WTC11 (cell line): ENCODE measurements around the gene ETF1. TPM values are rescaled to one million over a fixed set of nuclear protein-coding genes. Genes with fewer than 3 reads are reported as not detected.

Experiments
- ATAC-seq: fragments of 200-7000 bp; cut with Tn5 transposase; 2 replicates; pipeline ENCODE4 v1.10.0; 2021; ENCODE audit warnings: mild to moderate bottlenecking, moderate library complexity
- CTCF ChIA-PET: fragments of 300-600 bp; sonication (Branson Sonifier 250); formaldehyde crosslinking; loops from one replicate; lab custom pipeline; 2021; ENCODE audit warnings: antibody characterized with exemption; lab: Charles Lee
- POLR2A ChIA-PET: fragments of 350-600 bp; sonication (Branson Sonifier 250); formaldehyde crosslinking; loops from one replicate; lab custom pipeline; 2021; ENCODE audit warnings: antibody characterized with exemption; lab: Charles Lee
- DNase-seq: peaks from one replicate; pipeline ENCODE4 v3.0.0; 2021; ENCODE audit warnings: low spot score
- H3K27ac Mint-ChIP-seq: 2 replicates; pipeline ENCODE4 v1.8.0; 2021; ENCODE audit warnings: mixed read lengths
- H3K27me3 Mint-ChIP-seq: 2 replicates; pipeline ENCODE4 v1.8.0; 2021; ENCODE audit warnings: low read depth, mild to moderate bottlenecking, moderate library complexity, mixed read lengths
- H3K36me3 Mint-ChIP-seq: 2 replicates; pipeline ENCODE4 v1.8.0; 2021; ENCODE audit warnings: mixed read lengths
- H3K4me1 Mint-ChIP-seq: 2 replicates; pipeline ENCODE4 v1.8.0; 2022; ENCODE audit warnings: mixed read lengths
- H3K4me3 Mint-ChIP-seq: 2 replicates; pipeline ENCODE4 v1.8.0; 2021; ENCODE audit warnings: mild to moderate bottlenecking, moderate library complexity, mixed read lengths
- H3K9me3 Mint-ChIP-seq: 2 replicates; pipeline ENCODE4 v1.8.0; 2021; ENCODE audit warnings: mixed read lengths
- CBFB ChIP-seq: sonication (generic); formaldehyde crosslinking; IDR thresholded peaks from 2 replicates; pipeline ENCODE4 v1.8.1; 2022; ENCODE audit warnings: mild to moderate bottlenecking, low read depth, missing genetic modification reagents
- CREM ChIP-seq: sonication (generic); formaldehyde crosslinking; IDR thresholded peaks from 2 replicates; pipeline ENCODE4 v1.8.1; 2022; ENCODE audit warnings: mild to moderate bottlenecking, missing genetic modification reagents, moderate library complexity
- HMGXB4 ChIP-seq: sonication (generic); formaldehyde crosslinking; IDR thresholded peaks from 2 replicates; pipeline ENCODE4 v1.8.1; 2023; ENCODE audit warnings: mild to moderate bottlenecking, moderate library complexity, missing genetic modification reagents
- JUN ChIP-seq: sonication (generic); formaldehyde crosslinking; IDR thresholded peaks from 2 replicates; pipeline ENCODE4 v1.8.0; 2023; ENCODE audit warnings: mild to moderate bottlenecking, missing genetic modification reagents
- MYBL2 ChIP-seq: sonication (generic); formaldehyde crosslinking; IDR thresholded peaks from 2 replicates; pipeline ENCODE4 v1.8.1; 2023; ENCODE audit warnings: mild to moderate bottlenecking, moderate library complexity, missing genetic modification reagents
- NR2C2 ChIP-seq: sonication (generic); formaldehyde crosslinking; IDR thresholded peaks from 2 replicates; pipeline ENCODE4 v1.8.0; 2022; ENCODE audit warnings: mild to moderate bottlenecking, missing genetic modification reagents
- ZBTB21 ChIP-seq: sonication (generic); formaldehyde crosslinking; IDR thresholded peaks from 2 replicates; pipeline ENCODE4 v1.8.1; 2023; ENCODE audit warnings: mild to moderate bottlenecking, missing genetic modification reagents, borderline replicate concordance
- ZBTB43 ChIP-seq: sonication (generic); formaldehyde crosslinking; IDR thresholded peaks from 2 replicates; pipeline ENCODE4 v1.8.1; 2023; ENCODE audit warnings: mild to moderate bottlenecking, missing genetic modification reagents
- ZNF138 ChIP-seq: sonication (generic); formaldehyde crosslinking; conservative IDR thresholded peaks from 2 replicates; pipeline ENCODE4 v1.8.1; 2022; ENCODE audit warnings: mild to moderate bottlenecking, moderate library complexity, missing genetic modification reagents
- ZNF263 ChIP-seq: sonication (generic); formaldehyde crosslinking; IDR thresholded peaks from 2 replicates; pipeline ENCODE4 v1.8.1; 2022; ENCODE audit warnings: low read depth, mild to moderate bottlenecking, moderate library complexity, missing genetic modification reagents
- ZSCAN18 ChIP-seq: fragments of 250-450 bp; sonication (Bioruptor Pico); IDR thresholded peaks from 2 replicates; pipeline ENCODE4 v2.1.2; 2022; ENCODE audit warnings: mild to moderate bottlenecking, moderate library complexity
- total RNA-seq: library from RNA; stranded (reverse); gene quantifications from 3 replicates; pipeline ENCODE4 v1.2.3, GENCODE V29; 2021
- TF ChIP-seq, protein P1 (sequence below): sonication (generic); formaldehyde crosslinking; IDR thresholded peaks from 2 replicates; pipeline ENCODE4 v1.8.1; 2023; ENCODE audit warnings: mild to moderate bottlenecking, missing genetic modification reagents, moderate library complexity
- TF ChIP-seq, protein P2 (sequence below): fragments of 250-450 bp; sonication (Bioruptor Pico); conservative IDR thresholded peaks from 2 replicates; pipeline ENCODE4 v1.9.0; 2021; ENCODE audit warnings: mild to moderate bottlenecking
- TF ChIP-seq, protein P3 (sequence below): sonication (generic); formaldehyde crosslinking; IDR thresholded peaks from 2 replicates; pipeline ENCODE4 v1.8.1; 2023; ENCODE audit warnings: mild to moderate bottlenecking, missing genetic modification reagents
- TF ChIP-seq, protein P4 (sequence below): fragments of 250-450 bp; sonication (Bioruptor Pico); IDR thresholded peaks from 2 replicates; pipeline ENCODE4 v1.9.0; 2021; ENCODE audit warnings: mild to moderate bottlenecking
- TF ChIP-seq, protein P5 (sequence below): fragments of 250-450 bp; sonication (Bioruptor Pico); IDR thresholded peaks from 2 replicates; pipeline ENCODE4 v1.9.0; 2021; ENCODE audit warnings: mild to moderate bottlenecking
- TF ChIP-seq, protein P6 (sequence below): sonication (generic); formaldehyde crosslinking; IDR thresholded peaks from 2 replicates; pipeline ENCODE4 v1.8.0; 2022; ENCODE audit warnings: mild to moderate bottlenecking, missing genetic modification reagents
- TF ChIP-seq, protein P7 (sequence below): sonication (generic); formaldehyde crosslinking; IDR thresholded peaks from 2 replicates; pipeline ENCODE4 v1.8.0; 2023; ENCODE audit warnings: missing genetic modification reagents

ETF1 gene
- total RNA-seq, 1 experiment from 2014 or later = 137 TPM

- TF ChIP-seq, protein P1, sequence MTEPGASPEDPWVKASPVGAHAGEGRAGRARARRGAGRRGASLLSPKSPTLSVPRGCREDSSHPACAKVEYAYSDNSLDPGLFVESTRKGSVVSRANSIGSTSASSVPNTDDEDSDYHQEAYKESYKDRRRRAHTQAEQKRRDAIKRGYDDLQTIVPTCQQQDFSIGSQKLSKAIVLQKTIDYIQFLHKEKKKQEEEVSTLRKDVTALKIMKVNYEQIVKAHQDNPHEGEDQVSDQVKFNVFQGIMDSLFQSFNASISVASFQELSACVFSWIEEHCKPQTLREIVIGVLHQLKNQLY (CRISPR knock-in tag) = no peak
Measured at GRCh38 chr5:138569782-138570181, 26.7 kb upstream of the ETF1 start (continued).

DNA sequence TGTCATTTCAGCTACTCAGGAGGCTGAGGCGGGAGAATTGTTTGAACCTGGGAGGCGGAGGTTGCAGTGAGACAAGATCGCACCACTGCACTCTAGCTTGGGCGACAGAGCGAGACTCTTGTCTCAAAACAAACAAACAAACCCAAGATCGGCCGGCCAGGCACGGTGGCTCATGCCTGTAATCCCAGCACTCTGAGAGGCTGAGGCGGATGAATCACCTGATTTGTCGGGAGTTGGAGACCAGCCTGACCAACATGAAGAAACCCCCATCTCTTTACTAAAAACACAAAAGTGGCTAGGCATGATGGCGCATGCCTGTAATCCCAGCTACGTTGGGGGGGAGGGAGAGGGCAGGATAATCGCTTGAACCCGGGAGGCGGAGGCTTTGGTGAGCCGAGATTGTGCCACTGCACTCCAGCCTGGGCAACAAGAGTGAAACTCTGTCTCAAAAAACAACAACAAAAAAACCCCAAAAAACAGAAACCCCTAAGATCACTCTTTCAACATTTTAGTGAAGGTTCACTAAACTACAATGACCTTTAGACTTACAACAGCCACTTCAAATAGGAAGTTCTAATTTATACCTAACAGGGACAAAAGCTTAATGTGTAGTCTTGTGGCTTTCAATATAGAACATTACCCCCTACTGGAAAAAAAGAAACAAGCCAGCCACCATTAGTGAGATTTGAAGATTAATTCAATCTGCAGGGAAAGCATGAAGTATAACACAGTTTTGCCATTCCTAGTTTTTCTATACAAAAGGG, 25.2 kb upstream of the ETF1 start:
- Mint-ChIP-seq H3K27me3 (no peaks in the 10 kb centered on the region), H3K4me3 (no peak overlapping the region), H3K4me1 (no peaks in the 10 kb centered on the region), H3K27ac (peak overlapping the region; percentile 41; the same call in 1 of the 2 replicates), H3K36me3 (peaks cover 94% of the 10 kb centered on the region), H3K9me3 (no peaks in the 10 kb centered on the region)
- DNase-seq = no peak
- ATAC-seq = no peak
- ChIA-PET CTCF (no interaction called here), POLR2A (no interaction called here)
- TF ChIP-seq, protein P2, sequence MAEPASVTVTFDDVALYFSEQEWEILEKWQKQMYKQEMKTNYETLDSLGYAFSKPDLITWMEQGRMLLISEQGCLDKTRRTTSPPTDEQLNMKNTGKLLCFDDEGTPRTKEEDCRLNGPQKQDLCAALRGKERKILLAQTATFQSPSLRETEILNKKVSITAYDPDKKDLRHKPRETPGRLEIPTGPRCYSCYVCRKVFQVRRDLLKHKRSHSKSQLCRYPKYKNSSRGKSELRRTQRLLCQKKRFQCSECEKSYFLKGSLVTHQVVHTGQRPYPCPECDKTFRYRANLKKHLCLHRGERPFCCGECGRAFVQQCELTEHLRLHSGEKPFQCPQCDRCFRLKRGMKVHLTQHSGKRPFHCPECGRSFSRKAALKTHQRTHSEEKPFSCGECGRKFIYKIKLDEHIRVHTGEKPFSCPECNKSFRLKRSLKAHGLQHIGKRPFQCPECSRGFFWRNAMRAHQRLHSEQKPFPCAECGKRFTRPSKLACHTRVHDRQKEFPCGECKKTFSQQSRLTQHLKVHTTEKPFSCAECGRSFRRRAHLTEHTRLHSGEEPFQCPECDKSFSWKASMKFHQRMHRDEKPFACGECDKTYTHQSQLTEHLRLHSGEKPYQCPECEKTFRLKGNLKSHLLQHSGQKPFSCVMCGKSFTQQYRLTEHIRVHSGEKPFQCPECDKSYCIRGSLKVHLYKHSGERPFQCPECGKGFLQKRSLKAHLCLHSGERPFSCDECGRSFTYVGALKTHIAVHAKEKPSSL (CRISPR knock-in tag) = no peak
- TF ChIP-seq JUN (no peak), HMGXB4 (CRISPR knock-in tag) (no peak), NR2C2 (no peak), CREM (CRISPR knock-in tag) (no peak), ZBTB21 (CRISPR knock-in tag) (no peak), ZNF138 (CRISPR knock-in tag) (no peak), CBFB (CRISPR knock-in tag) (no peak), MYBL2 (CRISPR knock-in tag) (no peak), ZNF263 (CRISPR knock-in tag) (no peak), ZBTB43 (CRISPR knock-in tag) (no peak), ZSCAN18 (no peak)
- TF ChIP-seq, protein P3, sequence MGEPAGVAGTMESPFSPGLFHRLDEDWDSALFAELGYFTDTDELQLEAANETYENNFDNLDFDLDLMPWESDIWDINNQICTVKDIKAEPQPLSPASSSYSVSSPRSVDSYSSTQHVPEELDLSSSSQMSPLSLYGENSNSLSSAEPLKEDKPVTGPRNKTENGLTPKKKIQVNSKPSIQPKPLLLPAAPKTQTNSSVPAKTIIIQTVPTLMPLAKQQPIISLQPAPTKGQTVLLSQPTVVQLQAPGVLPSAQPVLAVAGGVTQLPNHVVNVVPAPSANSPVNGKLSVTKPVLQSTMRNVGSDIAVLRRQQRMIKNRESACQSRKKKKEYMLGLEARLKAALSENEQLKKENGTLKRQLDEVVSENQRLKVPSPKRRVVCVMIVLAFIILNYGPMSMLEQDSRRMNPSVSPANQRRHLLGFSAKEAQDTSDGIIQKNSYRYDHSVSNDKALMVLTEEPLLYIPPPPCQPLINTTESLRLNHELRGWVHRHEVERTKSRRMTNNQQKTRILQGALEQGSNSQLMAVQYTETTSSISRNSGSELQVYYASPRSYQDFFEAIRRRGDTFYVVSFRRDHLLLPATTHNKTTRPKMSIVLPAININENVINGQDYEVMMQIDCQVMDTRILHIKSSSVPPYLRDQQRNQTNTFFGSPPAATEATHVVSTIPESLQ = no peak
- TF ChIP-seq, protein P4, sequence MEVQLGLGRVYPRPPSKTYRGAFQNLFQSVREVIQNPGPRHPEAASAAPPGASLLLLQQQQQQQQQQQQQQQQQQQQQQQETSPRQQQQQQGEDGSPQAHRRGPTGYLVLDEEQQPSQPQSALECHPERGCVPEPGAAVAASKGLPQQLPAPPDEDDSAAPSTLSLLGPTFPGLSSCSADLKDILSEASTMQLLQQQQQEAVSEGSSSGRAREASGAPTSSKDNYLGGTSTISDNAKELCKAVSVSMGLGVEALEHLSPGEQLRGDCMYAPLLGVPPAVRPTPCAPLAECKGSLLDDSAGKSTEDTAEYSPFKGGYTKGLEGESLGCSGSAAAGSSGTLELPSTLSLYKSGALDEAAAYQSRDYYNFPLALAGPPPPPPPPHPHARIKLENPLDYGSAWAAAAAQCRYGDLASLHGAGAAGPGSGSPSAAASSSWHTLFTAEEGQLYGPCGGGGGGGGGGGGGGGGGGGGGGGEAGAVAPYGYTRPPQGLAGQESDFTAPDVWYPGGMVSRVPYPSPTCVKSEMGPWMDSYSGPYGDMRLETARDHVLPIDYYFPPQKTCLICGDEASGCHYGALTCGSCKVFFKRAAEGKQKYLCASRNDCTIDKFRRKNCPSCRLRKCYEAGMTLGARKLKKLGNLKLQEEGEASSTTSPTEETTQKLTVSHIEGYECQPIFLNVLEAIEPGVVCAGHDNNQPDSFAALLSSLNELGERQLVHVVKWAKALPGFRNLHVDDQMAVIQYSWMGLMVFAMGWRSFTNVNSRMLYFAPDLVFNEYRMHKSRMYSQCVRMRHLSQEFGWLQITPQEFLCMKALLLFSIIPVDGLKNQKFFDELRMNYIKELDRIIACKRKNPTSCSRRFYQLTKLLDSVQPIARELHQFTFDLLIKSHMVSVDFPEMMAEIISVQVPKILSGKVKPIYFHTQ = no peak
- TF ChIP-seq, protein P5, sequence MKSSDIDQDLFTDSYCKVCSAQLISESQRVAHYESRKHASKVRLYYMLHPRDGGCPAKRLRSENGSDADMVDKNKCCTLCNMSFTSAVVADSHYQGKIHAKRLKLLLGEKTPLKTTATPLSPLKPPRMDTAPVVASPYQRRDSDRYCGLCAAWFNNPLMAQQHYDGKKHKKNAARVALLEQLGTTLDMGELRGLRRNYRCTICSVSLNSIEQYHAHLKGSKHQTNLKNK (CRISPR knock-in tag) = no peak
- TF ChIP-seq, protein P6, sequence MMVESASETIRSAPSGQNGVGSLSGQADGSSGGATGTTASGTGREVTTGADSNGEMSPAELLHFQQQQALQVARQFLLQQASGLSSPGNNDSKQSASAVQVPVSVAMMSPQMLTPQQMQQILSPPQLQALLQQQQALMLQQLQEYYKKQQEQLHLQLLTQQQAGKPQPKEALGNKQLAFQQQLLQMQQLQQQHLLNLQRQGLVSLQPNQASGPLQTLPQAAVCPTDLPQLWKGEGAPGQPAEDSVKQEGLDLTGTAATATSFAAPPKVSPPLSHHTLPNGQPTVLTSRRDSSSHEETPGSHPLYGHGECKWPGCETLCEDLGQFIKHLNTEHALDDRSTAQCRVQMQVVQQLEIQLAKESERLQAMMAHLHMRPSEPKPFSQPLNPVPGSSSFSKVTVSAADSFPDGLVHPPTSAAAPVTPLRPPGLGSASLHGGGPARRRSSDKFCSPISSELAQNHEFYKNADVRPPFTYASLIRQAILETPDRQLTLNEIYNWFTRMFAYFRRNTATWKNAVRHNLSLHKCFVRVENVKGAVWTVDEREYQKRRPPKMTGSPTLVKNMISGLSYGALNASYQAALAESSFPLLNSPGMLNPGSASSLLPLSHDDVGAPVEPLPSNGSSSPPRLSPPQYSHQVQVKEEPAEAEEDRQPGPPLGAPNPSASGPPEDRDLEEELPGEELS = no peak
- TF ChIP-seq, protein P7, sequence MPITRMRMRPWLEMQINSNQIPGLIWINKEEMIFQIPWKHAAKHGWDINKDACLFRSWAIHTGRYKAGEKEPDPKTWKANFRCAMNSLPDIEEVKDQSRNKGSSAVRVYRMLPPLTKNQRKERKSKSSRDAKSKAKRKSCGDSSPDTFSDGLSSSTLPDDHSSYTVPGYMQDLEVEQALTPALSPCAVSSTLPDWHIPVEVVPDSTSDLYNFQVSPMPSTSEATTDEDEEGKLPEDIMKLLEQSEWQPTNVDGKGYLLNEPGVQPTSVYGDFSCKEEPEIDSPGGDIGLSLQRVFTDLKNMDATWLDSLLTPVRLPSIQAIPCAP (CRISPR knock-in tag) = no peak
